GM23338 (cell line): ENCODE measurements around the gene MYO9A. TPM values are rescaled to one million over a fixed set of nuclear protein-coding genes. Genes with fewer than 3 reads are reported as not detected.

ENCODE experiments used
- ATAC-seq: fragments of 200-7000 bp; cut with Tn5 transposase; 3 replicates; pipeline ENCODE4 v1.9.1; 2020
- DNase-seq: peaks from one replicate; pipeline ENCODE4 v3.0.0-alpha.2; 2015; ENCODE audit warnings: low spot score
- H2AFZ ChIP-seq: fragments of 200-600 bp; sonication (generic); 2 replicates; pipeline ENCODE4 v1.8.0; 2016; ENCODE audit warnings: antibody characterized with exemption, mild to moderate bottlenecking, moderate library complexity
- H3F3A ChIP-seq: fragments of 200-600 bp; sonication (generic); replicated peaks from 2 replicates; pipeline ENCODE4 v1.8.0; 2017; ENCODE audit warnings: antibody characterized with exemption, mixed run types, low read depth
- H3K27ac ChIP-seq: fragments of 200-600 bp; sonication (generic); 2 replicates; pipeline ENCODE4 v1.6.1; 2016; ENCODE audit warnings: low read depth
- H3K27me3 ChIP-seq: fragments of 200-600 bp; sonication (generic); 2 replicates; pipeline ENCODE4 v1.8.0; 2016; ENCODE audit warnings: mild to moderate bottlenecking, mixed run types, moderate library complexity; ENCODE audit not compliant: insufficient read depth
- H3K36me3 ChIP-seq: fragments of 200-600 bp; sonication (generic); 2 replicates; pipeline ENCODE4 v1.8.0; 2016; ENCODE audit warnings: mild to moderate bottlenecking; ENCODE audit not compliant: insufficient read depth
- H3K4me1 ChIP-seq: fragments of 200-600 bp; sonication (generic); 2 replicates; pipeline ENCODE4 v1.8.0; 2016; ENCODE audit warnings: mild to moderate bottlenecking, moderate library complexity; ENCODE audit not compliant: insufficient read depth
- H3K4me2 ChIP-seq: fragments of 200-600 bp; sonication (generic); 2 replicates; pipeline ENCODE4 v1.7.1; 2017; ENCODE audit warnings: mixed run types
- H3K4me3 ChIP-seq: fragments of 200-600 bp; sonication (generic); 2 replicates; pipeline ENCODE4 v1.6.1; 2016; ENCODE audit warnings: mixed run types
- H3K79me2 ChIP-seq: fragments of 200-600 bp; sonication (generic); replicated peaks from 2 replicates; pipeline ENCODE4 v1.8.0; 2017; ENCODE audit warnings: mild to moderate bottlenecking; ENCODE audit not compliant: insufficient read depth
- H3K9me2 ChIP-seq: fragments of 200-600 bp; sonication (generic); 2 replicates; pipeline ENCODE4 v1.8.0; 2017; ENCODE audit not compliant: insufficient read depth
- H4K20me1 ChIP-seq: fragments of 200-600 bp; sonication (generic); replicated peaks from 2 replicates; pipeline ENCODE4 v1.8.0; 2017; ENCODE audit warnings: mild to moderate bottlenecking; ENCODE audit not compliant: insufficient read depth
- H3K27ac Mint-ChIP-seq: 2 replicates; pipeline ENCODE4 v1.8.0; 2020; ENCODE audit warnings: inconsistent platforms, mild to moderate bottlenecking, moderate library complexity, mixed read lengths
- H3K27me3 Mint-ChIP-seq: 3 replicates; pipeline ENCODE4 v1.8.0; 2022; ENCODE audit warnings: low read depth, mild to moderate bottlenecking, moderate library complexity, mixed read lengths, inconsistent platforms; ENCODE audit not compliant: insufficient read depth, poor library complexity
- H3K36me3 Mint-ChIP-seq: 3 replicates; pipeline ENCODE4 v1.8.0; 2021; ENCODE audit warnings: low read depth, mild to moderate bottlenecking, inconsistent platforms, moderate library complexity, mixed read lengths
- H3K4me1 Mint-ChIP-seq: 3 replicates; pipeline ENCODE4 v1.8.0; 2020; ENCODE audit warnings: mild to moderate bottlenecking, inconsistent platforms, mixed read lengths
- H3K4me3 Mint-ChIP-seq: 3 replicates; pipeline ENCODE4 v1.8.0; 2021; ENCODE audit warnings: moderate library complexity, mild to moderate bottlenecking, inconsistent platforms, mixed read lengths
- H3K9me3 Mint-ChIP-seq: 3 replicates; pipeline ENCODE4 v1.8.0; 2020; ENCODE audit warnings: moderate library complexity, mild to moderate bottlenecking, inconsistent platforms, mixed read lengths
- CREB1 ChIP-seq: fragments of 250-450 bp; sonication (Bioruptor Pico); IDR thresholded peaks from 2 replicates; pipeline ENCODE4 v1.5.0; 2020; ENCODE audit warnings: low read depth, mild to moderate bottlenecking, moderate library complexity
- CTCF ChIP-seq, 2 experiments: fragments of 200-600 bp in 1 of 2; sonication (generic) in 1 of 2; conservative IDR thresholded peaks; 2 replicates each; pipeline versions ENCODE4 v1.5.1 to v1.6.1; 2016 to 2017; ENCODE audit warnings: antibody characterized with exemption in 2 of 2, low read depth in 2 of 2, mild to moderate bottlenecking in 2 of 2, moderate library complexity in 1 of 2
- ETS1 ChIP-seq: IDR thresholded peaks from 2 replicates; pipeline ENCODE4 v1.6.1; 2016; ENCODE audit warnings: antibody characterized with exemption
- EZH2 ChIP-seq: fragments of 200-600 bp; sonication (generic); IDR thresholded peaks from one replicate; pipeline ENCODE4 v1.8.0; 2017; ENCODE audit warnings: antibody characterized with exemption, mild to moderate bottlenecking, low read depth; ENCODE audit not compliant: unreplicated experiment
- EZH2phosphoT487 ChIP-seq: fragments of 200-600 bp; sonication (generic); IDR thresholded peaks from one replicate; pipeline ENCODE4 v1.8.1; 2018; ENCODE audit warnings: antibody characterized with exemption; ENCODE audit not compliant: unreplicated experiment
- JUNB ChIP-seq: IDR thresholded peaks from one replicate; pipeline ENCODE4 v1.6.1; 2016; ENCODE audit warnings: antibody characterized with exemption; ENCODE audit not compliant: unreplicated experiment
- NANOG ChIP-seq: IDR thresholded peaks from 2 replicates; pipeline ENCODE4 v1.6.1; 2016; ENCODE audit warnings: antibody characterized with exemption, borderline replicate concordance
- POLR2AphosphoS5 ChIP-seq: IDR thresholded peaks from 2 replicates; pipeline ENCODE4 v1.6.1; 2016; ENCODE audit warnings: antibody characterized with exemption, low read depth
- REST ChIP-seq: IDR thresholded peaks from one replicate; pipeline ENCODE4 v1.6.1; 2018; ENCODE audit warnings: antibody characterized with exemption; ENCODE audit not compliant: unreplicated experiment
- STAT1 ChIP-seq: IDR thresholded peaks from one replicate; pipeline ENCODE4 v1.6.1; 2016; ENCODE audit warnings: antibody characterized with exemption; ENCODE audit not compliant: unreplicated experiment
- ZNF114 ChIP-seq: fragments of 250-450 bp; sonication (Bioruptor Pico); IDR thresholded peaks from 2 replicates; pipeline ENCODE4 v1.5.0; 2020; ENCODE audit warnings: mild to moderate bottlenecking, moderate library complexity
- ZNF331 ChIP-seq: fragments of 250-450 bp; sonication (Bioruptor Pico); IDR thresholded peaks from 2 replicates; pipeline ENCODE4 v1.5.0; 2020; ENCODE audit warnings: low read depth, mild to moderate bottlenecking, moderate library complexity
- ZNF462 ChIP-seq: fragments of 250-450 bp; sonication (Bioruptor Pico); IDR thresholded peaks from 2 replicates; pipeline ENCODE4 v1.5.0; 2020; ENCODE audit warnings: mild to moderate bottlenecking, moderate library complexity
- polyA plus RNA-seq: library from polyadenylated mRNA; unstranded; fragments of >200 nt; fragmentation: Nextera tagmentation; extraction: Ambion mirVana; gene quantifications from 2 replicates; pipeline ENCODE4 v1.2.1, GENCODE V29; 2016
- total RNA-seq: library from RNA; depleted of rRNA; stranded (reverse); fragments of >200 nt; shearing (Covaris generic); gene quantifications from 2 replicates; pipeline ENCODE4 v1.2.3, GENCODE V29; 2014

MYO9A gene
- total and polyA plus RNA-seq, 2 experiments from 2014 or later, result 11.6 to 32.8 TPM

GRCh38 chr15:71975816-71976150 is 142.2 kb downstream of the MYO9A start:
- no peaks in the 10 kb centered on the region for H3K36me3 ChIP-seq

More at GRCh38 chr15:71975816-71976150, 142.2 kb downstream of the MYO9A start:
- ATAC-seq, result peak; percentile 31
- Histone ChIP-seq H3K9me2 (no peaks in the 10 kb centered on the region), H3K4me2 (no peak overlapping the region), H3K79me2 (no peaks in the 10 kb centered on the region), H3K4me1 (no peaks in the 10 kb centered on the region), H2AFZ (no peak overlapping the region), H3F3A (no peaks in the 10 kb centered on the region), H3K27me3 (no peaks in the 10 kb centered on the region), H3K27ac (no peak overlapping the region), H4K20me1 (no peaks in the 10 kb centered on the region), H3K4me3 (no peak overlapping the region)
- TF ChIP-seq CTCF (conservative IDR thresholded peaks at IDR 0.05; ENCODE audit: low read depth in 2 of 2) (no peak), ZNF114 (no peak), EZH2 (no peak), ZNF462 (CRISPR knock-in tag) (no peak), JUNB (no peak), ETS1 (no peak), STAT1 (no peak), EZH2phosphoT487 (no peak), POLR2AphosphoS5 (no peak), NANOG (no peak), CREB1 (CRISPR knock-in tag) (no peak), REST (no peak), ZNF331 (CRISPR knock-in tag) (no peak)
- Mint-ChIP-seq H3K36me3 (no peaks in the 10 kb centered on the region), H3K27ac (no peak overlapping the region), H3K27me3 (no peaks in the 10 kb centered on the region), H3K9me3 (no peaks in the 10 kb centered on the region), H3K4me1 (peaks cover 4% of the 10 kb centered on the region; the same call in 1 of the 3 replicates), H3K4me3 (no peak overlapping the region)
- DNase-seq, result no peak
